Measurements from ENCODE around the gene DNAJC25.
"Not testable (repeated sequence)": the region's sequence is repeated elsewhere in the genome, so short reads cannot be mapped to it uniquely, and the experiment has no call there.

The DNAJC25 gene

GRCh38 chr9:111605041-111605559 is 26.0 kb upstream of the DNAJC25 start:
- in situ Hi-C loops (cut with HindIII; ENCODE audit: low pct_unique_long_range_greater_than_20kb, low sequenced_read_pairs) = no loop called here
- no peak for DNase-seq (ENCODE audit: low read depth in 1 of 2, low spot score in 1 of 2)
- TF ChIP-seq JUND (IDR thresholded peaks at IDR 0.05; ENCODE audit: low read depth) = no peak

GRCh38 chr9:111610149-111610548 is 21.0 kb upstream of the DNAJC25 start:
- in situ Hi-C loops (cut with HindIII; ENCODE audit: low pct_unique_long_range_greater_than_20kb, low sequenced_read_pairs) = no loop called here
- DNase-seq (ENCODE audit: low read depth in 1 of 2, low spot score in 1 of 2) = no peak
- TF ChIP-seq JUND (IDR thresholded peaks at IDR 0.05; ENCODE audit: low read depth) = no peak

GRCh38 chr9:111610845-111611244 is 20.3 kb upstream of the DNAJC25 start:
- TF ChIP-seq JUND (IDR thresholded peaks at IDR 0.05; ENCODE audit: low read depth) = no peak
- DNase-seq (ENCODE audit: low read depth in 1 of 2, low spot score in 1 of 2) = peak in 1 of 2 experiments; percentile 56
- in situ Hi-C loops (cut with HindIII; ENCODE audit: low pct_unique_long_range_greater_than_20kb, low sequenced_read_pairs) = no loop called here

GRCh38 chr9:111613436-111614040 is 17.6 kb upstream of the DNAJC25 start:
- no peak for TF ChIP-seq JUND (IDR thresholded peaks at IDR 0.05; ENCODE audit: low read depth)
- DNase-seq (ENCODE audit: low read depth in 1 of 2, low spot score in 1 of 2) = no peak
- in situ Hi-C loops (cut with HindIII; ENCODE audit: low pct_unique_long_range_greater_than_20kb, low sequenced_read_pairs) = no loop called here

GRCh38 chr9:111615928-111616327 is 15.2 kb upstream of the DNAJC25 start:
- no peak for TF ChIP-seq JUND (IDR thresholded peaks at IDR 0.05; ENCODE audit: low read depth)
- in situ Hi-C loops (cut with HindIII; ENCODE audit: low pct_unique_long_range_greater_than_20kb, low sequenced_read_pairs) = no loop called here
- DNase-seq (ENCODE audit: low read depth in 1 of 2, low spot score in 1 of 2) = no peak

- in situ Hi-C loops (cut with HindIII; ENCODE audit: low pct_unique_long_range_greater_than_20kb, low sequenced_read_pairs); DNase-seq (ENCODE audit: low read depth in 1 of 2, low spot score in 1 of 2): not testable (repeated sequence)
Observed at GRCh38 chr9:111617349-111617748, 13.8 kb upstream of the DNAJC25 start.

GRCh38 chr9:111621895-111622480 is 9.1 kb upstream of the DNAJC25 start:
- peak in 1 of 2 experiments; percentile 76 for DNase-seq (ENCODE audit: low read depth in 1 of 2, low spot score in 1 of 2)
- in situ Hi-C loops (cut with HindIII; ENCODE audit: low pct_unique_long_range_greater_than_20kb, low sequenced_read_pairs) = no loop called here
- no peak for TF ChIP-seq JUND (IDR thresholded peaks at IDR 0.05; ENCODE audit: low read depth)

GRCh38 chr9:111622626-111623025 is 8.5 kb upstream of the DNAJC25 start:
- in situ Hi-C loops (cut with HindIII; ENCODE audit: low pct_unique_long_range_greater_than_20kb, low sequenced_read_pairs) = no loop called here
- TF ChIP-seq JUND (IDR thresholded peaks at IDR 0.05; ENCODE audit: low read depth) = no peak
- DNase-seq (ENCODE audit: low read depth in 1 of 2, low spot score in 1 of 2) = peak in 1 of 2 experiments; percentile 54

- in situ Hi-C loops (cut with HindIII; ENCODE audit: low pct_unique_long_range_greater_than_20kb, low sequenced_read_pairs) = no loop called here
- no peak for DNase-seq (ENCODE audit: low read depth in 1 of 2, low spot score in 1 of 2)
- TF ChIP-seq JUND (IDR thresholded peaks at IDR 0.05; ENCODE audit: low read depth) = no peak
Observed at GRCh38 chr9:111627260-111627963, 3.7 kb upstream of the DNAJC25 start.

- DNase-seq (ENCODE audit: low read depth in 1 of 2, low spot score in 1 of 2) = no peak
- in situ Hi-C loops (cut with HindIII; ENCODE audit: low pct_unique_long_range_greater_than_20kb, low sequenced_read_pairs) = no loop called here
- TF ChIP-seq JUND (IDR thresholded peaks at IDR 0.05; ENCODE audit: low read depth) = no peak
Observed at GRCh38 chr9:111628411-111628810, 2.7 kb upstream of the DNAJC25 start.

- no peak for DNase-seq (ENCODE audit: low read depth in 1 of 2, low spot score in 1 of 2)
- no peak for TF ChIP-seq JUND (IDR thresholded peaks at IDR 0.05; ENCODE audit: low read depth)
Observed at GRCh38 chr9:111630182-111630963, 761 bp upstream of the DNAJC25 start.

GRCh38 chr9:111630964-111631213 is 245 bp upstream of the DNAJC25 start:
- in situ Hi-C loops (cut with HindIII; ENCODE audit: low pct_unique_long_range_greater_than_20kb, low sequenced_read_pairs) = no loop called here
- DNase-seq (ENCODE audit: low read depth in 1 of 2, low spot score in 1 of 2) = no peak

More at GRCh38 chr9:111630182-111630963, 761 bp upstream of the DNAJC25 start:
- in situ Hi-C loops (cut with HindIII; ENCODE audit: low pct_unique_long_range_greater_than_20kb, low sequenced_read_pairs) = no loop called here

GRCh38 chr9:111632060-111632459 is 926 bp downstream of the DNAJC25 start:
- in situ Hi-C loops (cut with HindIII; ENCODE audit: low pct_unique_long_range_greater_than_20kb, low sequenced_read_pairs) = no loop called here
- no peak for DNase-seq (ENCODE audit: low read depth in 1 of 2, low spot score in 1 of 2)
- TF ChIP-seq JUND (IDR thresholded peaks at IDR 0.05; ENCODE audit: low read depth) = no peak

More at GRCh38 chr9:111630964-111631213, 245 bp upstream of the DNAJC25 start:
- TF ChIP-seq JUND (IDR thresholded peaks at IDR 0.05; ENCODE audit: low read depth) = no peak
